ENCODE data around the gene LRRC71. TPM values are rescaled to one million over a fixed set of nuclear protein-coding genes. Genes with fewer than 3 reads are reported as not detected.

The LRRC71 gene
- total and polyA plus RNA-seq, 2 donors from 2014 or later: 0.19 to 0.50 TPM

DNA sequence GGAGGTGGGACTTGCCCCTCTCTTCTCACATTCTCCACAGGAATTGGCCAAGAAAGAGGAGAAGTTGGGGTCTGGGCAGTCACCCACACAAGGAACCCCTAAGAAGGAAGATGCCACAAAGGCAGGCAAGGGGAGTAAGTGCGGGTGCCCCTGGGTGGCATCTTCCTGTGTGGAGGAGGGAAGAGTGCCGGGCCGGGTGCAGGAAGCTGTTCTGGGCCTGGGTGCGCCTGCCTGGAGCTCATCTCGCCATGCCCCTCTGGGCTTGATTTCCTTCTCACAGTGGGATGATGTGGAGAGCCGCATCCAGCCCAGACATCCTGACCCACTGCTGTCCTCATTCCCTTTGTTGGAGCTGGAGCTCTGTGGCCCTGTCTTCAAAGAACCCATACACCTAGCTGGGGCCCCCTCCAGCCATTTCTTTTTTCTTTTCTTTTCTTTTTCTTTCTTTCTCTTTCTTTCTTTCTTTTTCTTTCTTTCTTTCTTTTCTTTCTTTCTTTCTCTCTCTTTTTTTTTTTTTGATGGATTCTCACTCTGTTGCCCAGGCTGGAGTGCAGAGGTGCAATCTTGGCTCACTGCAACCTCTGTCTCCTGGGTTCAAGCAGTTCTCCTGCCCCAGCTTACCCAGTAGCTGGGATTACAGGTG, 9.3 kb downstream of the LRRC71 start:
- intact Hi-C loops (cut with DNase I): no loop called here
- no peaks in the 10 kb centered on the region for H3K4me1 ChIP-seq (ENCODE audit: control insufficient read depth in 2 of 3, insufficient read depth in 2 of 3, low read depth in 1 of 3, low read length in 3 of 3)
- H3K36me3 ChIP-seq (ENCODE audit: control insufficient read depth in 2 of 3, insufficient read depth in 3 of 3, low read length in 3 of 3): no peaks in the 10 kb centered on the region
- no peak overlapping the region for H3K9ac ChIP-seq (ENCODE audit: low read length in 3 of 3)
- DNase-seq (peak in 1 of 5 donors; percentile 56), FAIRE-seq (no peak)
- H3K4me3 ChIP-seq (ENCODE audit: low read length in 3 of 3): no peak overlapping the region
- no peaks in the 10 kb centered on the region for H3K9me3 ChIP-seq (ENCODE audit: control insufficient read depth in 2 of 3, insufficient read depth in 1 of 3, low read length in 3 of 3)
- TF ChIP-seq, protein P1, sequence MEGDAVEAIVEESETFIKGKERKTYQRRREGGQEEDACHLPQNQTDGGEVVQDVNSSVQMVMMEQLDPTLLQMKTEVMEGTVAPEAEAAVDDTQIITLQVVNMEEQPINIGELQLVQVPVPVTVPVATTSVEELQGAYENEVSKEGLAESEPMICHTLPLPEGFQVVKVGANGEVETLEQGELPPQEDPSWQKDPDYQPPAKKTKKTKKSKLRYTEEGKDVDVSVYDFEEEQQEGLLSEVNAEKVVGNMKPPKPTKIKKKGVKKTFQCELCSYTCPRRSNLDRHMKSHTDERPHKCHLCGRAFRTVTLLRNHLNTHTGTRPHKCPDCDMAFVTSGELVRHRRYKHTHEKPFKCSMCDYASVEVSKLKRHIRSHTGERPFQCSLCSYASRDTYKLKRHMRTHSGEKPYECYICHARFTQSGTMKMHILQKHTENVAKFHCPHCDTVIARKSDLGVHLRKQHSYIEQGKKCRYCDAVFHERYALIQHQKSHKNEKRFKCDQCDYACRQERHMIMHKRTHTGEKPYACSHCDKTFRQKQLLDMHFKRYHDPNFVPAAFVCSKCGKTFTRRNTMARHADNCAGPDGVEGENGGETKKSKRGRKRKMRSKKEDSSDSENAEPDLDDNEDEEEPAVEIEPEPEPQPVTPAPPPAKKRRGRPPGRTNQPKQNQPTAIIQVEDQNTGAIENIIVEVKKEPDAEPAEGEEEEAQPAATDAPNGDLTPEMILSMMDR (IDR thresholded peaks at IDR 0.05; ENCODE audit: borderline replicate concordance, extremely low read depth, insufficient read depth): no peak
- H3K27ac ChIP-seq (ENCODE audit: low read depth in 2 of 2, low read length in 2 of 2): no peak overlapping the region
- peaks cover 19% of the 10 kb centered on the region for H3K27me3 ChIP-seq (ENCODE audit: control insufficient read depth, insufficient read depth, low read length)

DNA sequence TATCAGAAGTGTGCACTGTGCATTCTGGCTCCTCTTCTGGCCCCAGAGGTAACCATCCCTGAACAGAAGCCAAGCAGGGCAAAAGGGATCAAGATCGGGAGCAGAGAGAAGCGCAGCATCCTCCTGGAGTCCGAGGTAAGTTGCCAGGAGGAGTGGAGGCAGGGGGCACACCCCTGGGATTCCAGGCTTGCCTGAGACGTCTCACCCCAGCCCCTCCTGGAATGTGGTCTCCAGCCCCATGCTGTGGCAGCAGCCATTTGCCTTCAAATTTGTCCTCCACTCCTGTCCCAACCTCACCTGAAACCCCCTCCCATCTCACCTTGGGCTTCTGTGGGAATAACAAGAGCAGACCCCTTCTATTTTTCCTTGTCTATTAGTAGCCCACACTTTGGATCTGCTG, 10.1 kb downstream of the LRRC71 start:
- Histone ChIP-seq H3K9me3 (ENCODE audit: control insufficient read depth in 2 of 3, insufficient read depth in 1 of 3, low read length in 3 of 3) (no peaks in the 10 kb centered on the region), H3K4me1 (ENCODE audit: control insufficient read depth in 2 of 3, insufficient read depth in 2 of 3, low read depth in 1 of 3, low read length in 3 of 3) (no peaks in the 10 kb centered on the region), H3K36me3 (ENCODE audit: control insufficient read depth in 2 of 3, insufficient read depth in 3 of 3, low read length in 3 of 3) (no peaks in the 10 kb centered on the region), H3K27ac (ENCODE audit: low read depth in 2 of 2, low read length in 2 of 2) (no peak overlapping the region), H3K9ac (ENCODE audit: low read length in 3 of 3) (no peak overlapping the region), H3K27me3 (ENCODE audit: control insufficient read depth, insufficient read depth, low read length) (peaks cover 11% of the 10 kb centered on the region), H3K4me3 (ENCODE audit: low read length in 3 of 3) (no peak overlapping the region)
- TF ChIP-seq, protein P1 (IDR thresholded peaks at IDR 0.05; ENCODE audit: borderline replicate concordance, extremely low read depth, insufficient read depth): no peak
- DNase-seq: peak in 1 of 5 donors; percentile 22
- no peak for FAIRE-seq
- intact Hi-C loops (cut with DNase I): no loop called here

GRCh38 chr1:156931211-156931952, 10.9 kb downstream of the LRRC71 start:
- Histone ChIP-seq H3K4me3 (ENCODE audit: low read length in 3 of 3) (peak overlapping the region in 1 of 3 donors; percentile 25), H3K36me3 (ENCODE audit: control insufficient read depth in 2 of 3, insufficient read depth in 3 of 3, low read length in 3 of 3) (peaks cover 0 to 3% (median 0%) of the 10 kb centered on the region in 3 donors), H3K4me1 (ENCODE audit: control insufficient read depth in 2 of 3, insufficient read depth in 2 of 3, low read depth in 1 of 3, low read length in 3 of 3) (no peaks in the 10 kb centered on the region), H3K27ac (ENCODE audit: low read depth in 2 of 2, low read length in 2 of 2) (no peak overlapping the region), H3K27me3 (ENCODE audit: control insufficient read depth, insufficient read depth, low read length) (peaks cover 11% of the 10 kb centered on the region), H3K9me3 (ENCODE audit: control insufficient read depth in 2 of 3, insufficient read depth in 1 of 3, low read length in 3 of 3) (no peaks in the 10 kb centered on the region), H3K9ac (ENCODE audit: low read length in 3 of 3) (no peak overlapping the region)
- FAIRE-seq (no peak), DNase-seq (peak in 1 of 5 donors; percentile 46)
- intact Hi-C loops (cut with DNase I): no loop called here
- TF ChIP-seq, protein P1 (IDR thresholded peaks at IDR 0.05; ENCODE audit: borderline replicate concordance, extremely low read depth, insufficient read depth): no peak
